SHP77 (cell line): ENCODE measurements around the gene CXCL3.
"Not testable (repeated sequence)": the region's sequence is repeated elsewhere in the genome, so short reads cannot be mapped to it uniquely, and the experiment has no call there.

Source experiments
- DNase-seq, 2 experiments: peaks; one replicate each; lab custom pipeline; 2025; lab: John Stamatoyannopoulos, UW

Gene CXCL3

GRCh38 chr4:74038425-74039314, at the start of gene CXCL3:
Gene CXCL3 (minus strand): TSS chr4:74038689. CDS start chr4:74038611, 78 bp downstream.
- no peak for DNase-seq

GRCh38 chr4:74087481-74087880, 49.0 kb upstream of the CXCL3 start:
- DNase-seq: no peak

DNA sequence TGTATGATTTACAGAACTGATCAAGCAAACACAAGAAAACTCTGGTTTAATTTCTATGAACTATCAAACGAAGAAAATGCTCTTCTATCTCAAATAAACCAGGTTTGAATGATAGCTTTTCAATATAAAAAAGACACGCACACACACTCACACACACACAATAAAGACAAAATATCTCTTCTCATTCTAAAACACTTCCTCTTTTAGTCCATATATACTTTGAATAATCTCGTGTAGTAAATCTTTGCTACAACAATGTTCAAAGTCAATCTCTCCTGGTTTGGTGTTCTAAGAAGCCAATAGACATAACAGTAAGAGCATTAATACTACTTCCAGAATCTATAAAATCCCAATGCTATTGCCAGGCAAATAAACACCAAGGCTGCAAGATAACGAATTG, 47.2 kb upstream of the CXCL3 start:
- DNase-seq: no peak

- DNase-seq: no peak
These were observed 46.5 kb upstream of the CXCL3 start for GRCh38 chr4:74084984-74085383.

DNA sequence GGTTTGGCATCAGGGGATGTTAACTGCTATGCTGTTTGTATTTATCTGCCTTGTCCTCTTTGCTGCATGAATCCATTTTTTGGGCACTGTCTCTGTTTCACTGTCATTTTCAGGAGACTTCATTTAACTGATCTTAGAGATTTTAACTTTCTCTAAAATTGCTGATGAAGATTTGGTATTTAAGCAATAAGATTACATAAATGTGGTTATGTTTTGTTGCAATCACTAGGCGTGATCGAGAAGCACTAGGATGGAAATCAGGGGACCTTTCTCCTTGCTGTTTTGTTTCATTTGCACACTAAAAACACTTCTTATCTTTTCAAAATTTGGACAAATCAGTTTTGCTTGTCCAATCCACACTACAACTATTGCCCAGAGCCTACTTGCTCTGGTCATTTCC, 45.1 kb upstream of the CXCL3 start:
- no peak for DNase-seq

DNA sequence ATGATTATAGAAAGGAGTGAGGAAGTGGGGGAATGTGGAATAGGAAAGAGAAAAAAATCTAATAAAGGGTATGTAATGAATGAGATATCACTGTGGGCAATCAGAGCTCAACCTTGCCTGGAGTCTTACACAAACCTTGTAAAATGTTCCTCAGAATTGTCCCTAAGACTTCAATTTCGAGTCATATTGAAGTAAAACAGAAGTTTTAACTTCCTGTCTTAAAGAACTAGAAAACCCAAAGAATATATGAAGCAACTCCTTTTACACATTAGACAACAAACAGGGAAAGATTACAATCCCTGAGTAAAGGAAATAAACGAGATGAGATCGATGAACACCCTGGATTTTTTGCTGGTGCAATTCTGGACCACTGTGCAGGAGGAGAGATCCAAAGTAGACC, 42.5 kb upstream of the CXCL3 start:
- DNase-seq: no peak

- not testable (repeated sequence) for DNase-seq
These were observed 41.9 kb upstream of the CXCL3 start for GRCh38 chr4:74080351-74080750.

GRCh38 chr4:74079024-74079423, 40.5 kb upstream of the CXCL3 start:
- not testable (repeated sequence) for DNase-seq

GRCh38 chr4:74073358-74073757, 34.9 kb upstream of the CXCL3 start:
- DNase-seq: no peak

DNA sequence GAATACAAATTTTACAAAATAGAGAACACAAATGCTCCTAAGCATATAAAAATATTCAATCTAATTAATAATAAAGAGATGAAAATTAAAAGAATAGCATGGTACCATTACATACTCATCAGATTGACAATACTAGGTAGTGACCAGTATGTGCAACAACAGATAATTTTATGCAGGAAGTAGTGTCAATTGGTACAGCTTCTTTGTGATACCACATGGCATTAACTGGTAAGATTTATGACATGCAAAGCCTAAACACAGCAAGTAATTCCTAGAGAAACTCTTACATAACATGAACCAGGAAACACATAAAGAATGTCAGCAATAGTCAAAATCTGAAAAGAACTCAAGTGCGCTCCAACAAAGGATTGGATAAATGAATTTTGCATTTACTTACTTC, 34.2 kb upstream of the CXCL3 start:
- no peak for DNase-seq

- no peak for DNase-seq
These were observed 29.1 kb upstream of the CXCL3 start for GRCh38 chr4:74067586-74067985.

DNA sequence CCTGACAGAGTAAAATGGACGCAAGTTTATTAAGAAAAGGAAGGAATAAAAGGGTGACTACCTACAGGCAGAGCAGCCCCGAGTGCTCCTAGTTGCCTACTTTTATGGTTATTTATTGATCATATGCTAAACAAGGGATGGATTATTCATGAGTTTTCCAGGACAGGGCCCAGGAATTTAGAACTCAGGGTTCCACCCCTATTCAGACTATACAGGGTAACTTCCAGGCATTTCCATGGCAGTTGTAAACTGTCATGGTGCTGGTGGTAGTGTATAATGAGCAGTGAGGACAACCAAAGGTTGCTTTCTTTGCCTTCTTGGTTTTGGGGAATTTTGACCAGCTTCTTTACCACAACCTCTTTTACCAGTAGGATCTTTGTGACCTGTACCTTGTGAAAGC, 27.7 kb upstream of the CXCL3 start:
- DNase-seq: no peak

DNA sequence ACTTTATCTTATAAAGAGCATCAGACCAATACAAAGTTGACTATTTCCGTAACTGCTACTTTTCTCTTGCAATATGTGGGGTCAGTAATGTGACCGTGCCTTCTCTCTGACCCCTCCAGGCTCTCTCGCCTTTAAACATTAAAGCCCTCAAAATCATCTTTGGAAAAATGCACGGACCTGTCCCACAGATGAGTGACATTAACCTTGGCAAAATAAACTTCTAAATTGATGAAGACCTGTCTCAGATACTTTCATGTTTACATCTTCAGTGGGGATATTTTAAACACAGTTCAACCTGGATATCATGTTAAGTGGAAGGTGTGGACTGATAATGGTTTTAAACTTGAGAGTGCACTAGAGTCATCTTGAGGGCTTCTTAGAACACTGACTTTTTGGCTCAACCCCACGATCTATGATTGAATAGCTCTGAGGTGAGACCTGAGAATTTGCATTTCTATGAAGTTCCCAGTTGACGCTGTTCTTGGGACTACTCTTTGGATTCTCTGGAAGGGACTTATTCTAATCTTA, 26.7 kb upstream of the CXCL3 start:
- no peak for DNase-seq

- no peak for DNase-seq
These were observed 25.4 kb upstream of the CXCL3 start for GRCh38 chr4:74063859-74064258.

DNA sequence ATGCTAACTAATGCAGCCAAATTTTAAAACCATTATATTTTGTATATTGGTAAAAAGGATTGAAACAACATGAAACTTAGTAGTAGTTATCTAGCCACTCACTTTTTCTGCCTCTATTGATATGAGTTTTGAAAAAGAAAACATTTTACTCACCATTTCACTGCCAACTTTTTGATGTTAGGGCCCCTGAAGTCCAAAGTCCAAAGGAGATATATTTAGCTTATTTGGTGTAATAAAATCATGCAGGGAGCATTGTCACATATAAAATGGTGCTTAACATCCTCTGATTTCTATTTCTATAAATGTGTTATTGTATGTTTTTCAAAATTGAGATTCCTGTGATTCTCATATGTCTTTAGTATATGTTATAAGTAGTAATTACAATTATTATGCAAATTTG, 24.5 kb upstream of the CXCL3 start:
- no peak for DNase-seq

DNA sequence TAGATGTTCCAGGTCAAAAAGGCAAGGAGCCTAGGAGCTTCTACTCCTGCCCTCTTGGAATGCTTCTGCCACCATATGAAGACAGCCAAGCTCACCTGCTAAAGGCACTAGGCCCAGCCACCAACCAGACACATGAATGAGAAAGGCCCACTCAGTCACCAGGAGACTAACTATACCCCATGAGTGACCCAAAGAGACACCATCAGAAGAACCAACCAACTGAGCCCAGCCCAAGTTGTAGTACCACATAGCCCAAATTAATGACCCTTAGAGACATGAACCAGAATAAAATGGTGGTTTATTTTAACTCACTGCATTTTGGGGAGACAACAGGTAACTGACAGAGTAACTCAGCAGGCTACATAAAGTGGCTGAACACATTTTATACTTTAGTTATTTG, 22.9 kb upstream of the CXCL3 start:
- DNase-seq: no peak

DNA sequence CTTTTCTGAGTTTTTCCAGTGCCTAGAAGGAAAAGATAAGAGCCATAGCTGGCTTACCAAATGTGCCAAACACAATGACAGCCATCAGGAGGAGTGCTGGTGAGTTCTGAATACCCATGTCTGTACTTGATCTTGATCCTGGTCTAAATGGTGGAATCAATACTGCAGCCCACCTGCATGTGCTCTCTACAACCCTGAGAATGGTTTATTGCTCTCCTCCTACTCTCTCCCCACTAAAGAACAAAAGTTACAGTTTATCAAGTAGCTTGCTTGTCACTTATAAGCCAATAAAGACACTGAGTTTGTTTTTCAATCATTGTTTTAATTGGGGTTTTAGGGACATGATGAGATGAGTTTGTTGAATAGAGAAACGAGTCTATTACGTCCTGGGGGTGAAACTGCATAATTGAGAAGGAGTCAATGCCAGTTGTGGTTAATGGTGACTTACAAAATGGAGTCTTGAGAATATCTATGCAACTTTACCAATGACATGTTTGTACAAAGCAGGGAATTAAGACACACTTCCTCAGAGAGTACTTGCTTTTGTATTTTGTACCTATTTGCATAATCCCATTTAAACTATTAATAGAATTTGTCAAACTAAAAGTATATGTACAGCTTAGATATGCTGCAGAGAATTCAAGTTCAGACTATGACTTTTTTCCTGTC, 20.8 kb upstream of the CXCL3 start:
- no peak for DNase-seq

DNA sequence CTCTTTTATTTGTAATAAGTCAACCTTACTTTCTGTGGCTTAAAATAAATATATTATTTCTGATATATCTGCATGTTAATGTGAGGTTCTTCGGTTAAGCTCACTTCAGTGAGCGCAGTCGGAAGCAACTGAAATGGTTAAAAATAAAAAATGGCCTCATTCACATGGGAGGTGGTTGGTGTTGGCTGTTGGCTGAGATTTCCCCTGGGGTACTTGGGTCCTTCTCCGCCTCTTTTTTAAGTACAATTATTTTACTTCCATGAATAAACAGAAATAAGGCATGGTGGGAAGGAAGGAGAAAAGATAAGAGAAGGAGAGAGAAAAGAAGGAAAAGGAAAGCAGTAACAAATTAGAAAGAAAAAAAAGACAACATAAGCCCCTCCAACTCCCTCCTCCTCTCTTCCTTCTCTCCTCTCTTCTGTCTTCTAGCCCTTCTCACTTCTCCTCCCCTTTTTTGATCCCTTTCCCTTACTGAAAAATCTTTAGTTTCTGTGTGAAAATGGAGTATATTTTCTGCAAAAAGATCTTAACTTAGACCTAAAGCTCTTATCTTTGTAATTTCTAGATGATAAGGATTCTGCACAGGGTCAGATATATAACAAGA, 19.7 kb upstream of the CXCL3 start:
- DNase-seq: no peak

DNA sequence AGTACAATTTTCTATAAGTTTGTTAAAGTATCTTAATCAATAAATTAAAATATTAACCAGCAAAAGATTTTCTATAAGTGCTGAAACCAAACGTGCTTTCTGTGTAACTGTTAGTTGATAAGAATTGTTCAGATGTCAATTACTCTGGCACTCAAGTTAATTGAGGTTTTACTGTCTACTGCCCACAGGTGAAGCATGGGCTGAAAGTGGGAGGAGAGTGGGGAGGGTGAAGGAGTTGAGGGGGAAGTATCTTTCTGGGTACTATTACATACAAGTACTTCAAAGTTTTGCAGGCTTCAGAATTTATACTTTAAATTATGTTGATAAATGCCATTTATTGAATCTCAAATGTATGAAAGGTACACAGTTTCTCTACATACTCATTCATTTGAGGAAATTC, 19.1 kb upstream of the CXCL3 start:
- DNase-seq: no peak

GRCh38 chr4:74056858-74057562, 18.5 kb upstream of the CXCL3 start:
- DNase-seq: no peak

DNA sequence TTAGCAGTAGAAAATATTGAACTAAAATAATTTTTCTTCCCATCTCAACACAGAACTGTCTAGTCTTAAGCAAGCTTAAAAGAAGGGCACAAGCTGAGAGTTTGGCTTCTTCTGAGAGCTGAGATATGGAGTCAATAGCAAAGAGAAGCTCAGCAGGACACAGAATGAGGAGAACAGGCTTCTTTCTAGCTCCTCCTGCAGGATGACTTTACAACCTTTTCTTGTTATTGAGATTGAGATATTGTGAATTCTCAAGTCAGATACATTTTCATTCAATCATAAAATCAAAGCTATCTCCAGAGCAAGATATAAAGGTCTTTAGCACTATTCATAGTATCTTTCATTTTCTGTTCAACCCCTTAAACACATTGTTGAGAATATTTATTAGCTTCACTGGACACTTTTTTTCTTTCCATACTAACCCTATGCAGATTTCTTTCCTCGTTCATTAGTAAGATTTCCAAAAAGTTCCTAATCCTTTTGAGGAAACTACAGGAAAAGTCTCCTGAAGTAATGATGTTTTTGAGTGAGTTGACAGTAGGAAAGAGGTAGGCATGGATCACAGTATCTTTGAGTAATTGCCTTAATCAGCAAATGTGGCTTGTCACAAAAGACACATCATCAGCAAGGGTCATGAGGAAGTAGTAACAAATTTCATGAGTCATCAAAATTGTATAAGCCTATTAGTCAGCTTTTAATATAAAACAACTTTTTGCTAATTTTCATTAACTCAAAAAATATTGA, 17.8 kb upstream of the CXCL3 start:
- DNase-seq: no peak
